GM19467 (cell line): Measurements from ENCODE around the gene TRIM32.
"Not testable (repeated sequence)": the region's sequence is repeated elsewhere in the genome, so short reads cannot be mapped to it uniquely, and the experiment has no call there.

ENCODE experiments used
- ATAC-seq: cut with Tn5 transposase; IDR thresholded peaks from one replicate; pipeline ENCODE4 v1.9.1; 2021; ENCODE audit warnings: mild to moderate bottlenecking, moderate library complexity; ENCODE audit not compliant: unreplicated experiment

TRIM32 gene

DNA sequence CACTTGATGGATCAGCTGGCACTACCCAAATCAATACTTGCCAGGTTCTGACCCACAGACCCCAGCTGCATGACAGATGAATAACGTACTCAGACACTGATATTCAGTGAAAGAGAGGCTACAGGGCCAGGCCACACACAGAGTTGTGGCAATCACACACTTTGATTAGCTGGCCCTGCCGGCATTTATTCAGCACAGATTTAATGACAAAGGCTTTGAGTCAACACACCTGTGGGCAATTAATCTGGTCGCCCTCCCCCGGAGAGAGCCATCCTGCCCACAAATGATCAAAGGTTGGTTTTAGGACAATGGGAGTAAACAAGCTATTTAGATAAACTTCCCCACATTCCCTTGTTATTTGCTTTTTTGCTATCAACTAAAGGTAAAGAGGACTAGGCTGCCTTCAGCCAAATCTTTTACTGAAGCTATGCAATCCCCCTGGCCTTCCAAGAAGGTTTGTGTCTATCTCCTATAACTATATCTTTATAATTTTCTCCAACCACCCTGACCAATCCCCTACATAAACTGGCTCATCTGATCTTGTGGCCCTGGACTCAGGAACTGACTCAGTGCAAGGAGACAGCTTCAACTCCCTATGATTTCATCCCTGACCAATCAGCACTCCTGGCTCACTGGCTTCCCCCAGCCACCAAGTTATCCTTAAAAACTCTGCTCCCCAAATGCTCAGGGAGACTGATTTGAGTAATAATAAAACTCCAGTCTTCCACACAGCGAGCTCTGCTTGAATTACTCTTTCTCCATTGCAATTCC, 12.7 kb upstream of the TRIM32 start:
- ATAC-seq = no peak

DNA sequence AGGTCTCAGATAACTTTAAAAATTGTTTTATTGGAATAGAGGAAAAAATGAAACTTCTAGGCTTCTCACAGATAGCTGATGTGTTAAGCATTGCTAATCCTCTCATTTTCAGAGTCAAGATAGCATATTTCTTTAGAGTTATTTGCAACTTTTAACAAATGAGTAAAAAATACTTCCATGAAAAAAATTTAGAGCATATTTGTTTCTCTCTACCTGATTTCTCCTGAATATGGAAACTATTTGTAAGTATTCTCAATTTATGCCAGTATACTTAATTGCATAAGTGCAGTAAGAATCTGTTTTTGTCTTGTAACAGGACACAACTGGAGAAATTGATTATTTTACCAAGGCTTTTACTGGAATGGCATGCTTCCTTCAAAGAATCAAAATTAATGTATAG, 3.6 kb upstream of the TRIM32 start:
- ATAC-seq = no peak

DNA sequence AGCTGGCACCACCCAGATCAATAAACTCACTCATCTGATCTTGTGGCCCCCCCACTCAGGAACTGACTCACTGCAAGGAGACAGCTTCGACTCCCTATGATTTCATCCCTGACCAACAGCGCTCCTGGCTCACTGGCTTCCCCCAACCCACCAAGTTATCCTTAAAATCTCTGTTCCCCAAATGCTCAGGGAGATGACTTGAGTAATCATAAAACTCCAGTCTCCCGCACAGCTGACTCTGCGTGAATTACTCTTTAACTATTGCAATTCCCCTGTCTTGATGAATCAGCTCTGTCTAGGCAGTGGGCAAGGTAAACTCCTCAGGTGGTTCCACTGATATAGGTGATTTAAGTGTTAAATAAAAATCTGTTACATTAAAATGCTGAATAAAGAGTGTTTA, 1.9 kb upstream of the TRIM32 start:
- ATAC-seq = no peak

DNA sequence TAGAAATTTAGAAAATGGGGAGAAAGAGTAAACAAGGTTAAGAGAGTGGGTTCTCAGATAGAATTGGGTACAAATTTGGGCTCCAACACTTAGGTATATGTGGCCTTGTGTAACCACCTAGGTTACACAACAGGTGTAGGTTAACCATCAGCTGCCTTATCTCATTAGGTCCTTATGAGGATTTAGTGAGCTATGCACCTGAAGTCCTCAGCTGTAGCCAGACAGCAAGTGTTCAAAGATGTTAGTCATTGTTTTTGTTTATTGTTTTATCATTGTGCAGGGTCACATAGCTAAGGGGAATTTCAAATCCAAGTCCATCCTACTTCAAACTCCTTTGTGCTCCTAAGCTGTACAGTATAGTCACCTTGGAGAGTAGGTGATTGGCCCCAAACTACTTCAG, 970 bp upstream of the TRIM32 start:
- no peak for ATAC-seq

DNA sequence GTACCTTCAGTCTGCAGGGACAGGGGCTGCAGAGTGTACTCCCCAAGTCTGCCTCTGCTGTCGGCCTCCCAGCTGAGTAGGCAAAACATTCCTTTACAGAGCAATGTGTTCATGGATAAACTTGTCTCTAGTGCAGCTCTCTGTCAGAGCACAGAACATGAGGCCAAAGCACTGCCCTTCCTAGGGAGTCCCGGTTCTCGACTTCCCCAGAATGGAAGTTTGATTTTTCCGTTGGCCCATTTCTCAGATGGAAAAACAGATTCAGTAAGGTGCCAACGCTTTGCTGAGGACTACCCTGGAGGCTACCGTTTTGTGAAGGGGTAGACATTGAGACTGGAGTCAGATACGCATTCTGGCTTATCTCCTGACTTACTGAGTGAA, 422 bp upstream of the TRIM32 start:
- peak; percentile 41 for ATAC-seq

DNA sequence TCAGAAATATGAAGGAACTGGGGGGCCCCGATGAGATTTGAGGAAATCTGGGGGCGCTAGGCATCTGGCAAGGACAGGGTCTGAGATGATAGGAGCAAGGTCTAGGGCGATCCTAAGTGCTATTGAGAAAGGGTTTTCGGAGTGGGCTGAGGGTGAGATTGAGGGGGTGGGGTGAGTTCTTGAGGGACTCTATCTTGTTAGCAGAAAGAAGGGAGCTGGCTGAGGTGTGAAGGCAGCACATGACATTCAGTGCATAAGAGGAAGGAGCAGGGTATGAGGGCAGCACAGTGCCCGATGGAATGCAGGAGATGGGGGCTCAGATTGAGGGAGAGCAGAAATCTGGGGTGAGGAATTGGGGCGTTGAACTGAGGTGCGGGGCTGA, 640 bp downstream of the TRIM32 start:
- ATAC-seq = no peak

DNA sequence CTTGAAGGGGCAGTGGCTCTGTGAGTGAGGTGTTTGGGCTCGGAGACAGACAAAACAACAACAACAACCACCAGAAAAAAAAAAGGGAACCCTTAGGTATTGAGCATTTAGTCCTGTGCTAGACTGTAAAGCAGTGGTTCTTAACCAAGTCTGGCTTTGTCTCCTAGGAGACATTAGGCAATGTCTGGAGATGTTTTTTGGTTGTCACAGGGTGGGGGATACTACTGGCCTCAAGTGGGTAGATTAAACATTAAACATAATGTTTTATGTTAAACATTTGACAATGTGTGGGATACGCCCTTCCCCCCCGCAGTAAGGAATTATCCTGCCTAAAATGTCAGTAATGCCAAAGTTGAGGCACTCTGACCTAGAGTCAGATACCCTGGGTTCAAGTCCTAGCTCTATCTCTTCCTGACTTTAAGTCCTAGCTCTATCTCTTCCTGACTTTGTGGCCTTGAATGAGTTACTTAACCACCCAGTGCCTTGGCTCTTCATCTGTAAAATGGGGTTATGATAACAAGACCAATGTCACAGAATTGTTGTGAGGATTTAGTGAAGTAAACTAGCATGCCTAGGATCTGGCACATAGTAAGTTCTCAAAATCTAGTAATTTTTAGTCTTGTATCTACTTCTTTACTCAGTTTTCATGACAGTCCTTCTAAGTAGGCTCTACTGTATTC, 1.8 kb downstream of the TRIM32 start:
- no peak for ATAC-seq

DNA sequence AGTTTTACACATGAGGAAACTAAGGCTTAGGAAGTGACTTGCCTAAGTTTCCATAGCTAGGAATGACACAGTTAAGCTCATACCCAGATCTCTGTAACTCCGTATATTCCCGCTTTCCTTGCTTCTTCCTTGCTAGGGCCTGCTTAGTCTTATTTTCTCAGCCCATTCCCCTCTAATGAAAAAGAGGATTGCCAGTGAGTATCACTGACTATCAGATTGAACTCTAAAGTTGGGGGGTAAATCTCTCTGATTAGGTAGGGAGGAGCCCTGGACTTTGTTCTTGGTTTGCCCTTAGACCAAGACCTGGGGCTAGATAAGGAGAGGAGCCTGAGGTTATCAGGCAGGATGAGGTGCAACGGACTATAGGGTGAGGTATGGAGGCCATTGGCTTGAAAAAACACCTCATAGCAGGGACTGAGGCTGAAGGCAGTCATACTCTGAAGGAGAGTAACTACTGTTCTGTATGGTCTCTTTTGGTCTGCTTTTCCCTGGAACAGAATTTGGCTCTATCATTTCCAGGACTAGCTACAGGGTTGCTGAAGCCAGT, 2.5 kb downstream of the TRIM32 start:
- ATAC-seq = no peak

DNA sequence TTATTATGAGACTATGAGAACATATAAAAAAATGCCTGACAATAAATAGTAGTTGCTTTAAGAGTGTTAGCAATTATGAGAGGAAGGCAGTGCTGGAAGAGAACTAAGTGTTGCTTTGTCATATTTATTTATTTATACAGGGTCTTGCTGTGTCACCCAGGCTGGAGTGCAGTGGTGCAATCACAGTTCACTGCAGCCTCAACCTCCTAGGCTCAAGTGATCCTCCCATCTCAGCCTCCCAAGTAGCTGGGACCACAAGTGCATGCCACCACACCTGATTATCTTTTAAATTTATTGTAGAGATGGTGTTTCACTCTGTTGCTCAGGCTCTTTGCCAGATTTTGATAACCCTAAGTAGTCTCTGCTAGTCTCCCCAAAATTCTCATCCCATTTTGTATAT, 3.7 kb downstream of the TRIM32 start:
- not testable (repeated sequence) for ATAC-seq

DNA sequence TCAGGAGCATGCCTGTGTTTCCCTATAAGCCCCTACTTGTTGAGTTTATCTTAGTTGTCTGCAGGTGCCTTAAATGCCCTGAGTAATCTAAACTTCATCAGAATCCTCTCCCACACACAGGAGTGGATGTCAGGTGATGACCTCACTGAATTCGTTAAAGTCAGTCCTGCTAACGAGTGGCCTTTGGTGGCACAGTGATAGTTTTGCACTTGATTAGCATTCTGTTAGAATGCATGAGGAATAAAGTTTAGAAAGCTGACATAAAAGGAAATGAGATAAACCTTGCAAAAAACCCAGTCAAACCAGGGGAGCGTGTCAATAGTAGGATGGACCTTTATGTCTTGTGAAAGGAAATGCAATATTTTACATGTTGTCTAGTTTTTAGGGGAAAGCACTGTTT, 4.5 kb downstream of the TRIM32 start:
- ATAC-seq = no peak

DNA sequence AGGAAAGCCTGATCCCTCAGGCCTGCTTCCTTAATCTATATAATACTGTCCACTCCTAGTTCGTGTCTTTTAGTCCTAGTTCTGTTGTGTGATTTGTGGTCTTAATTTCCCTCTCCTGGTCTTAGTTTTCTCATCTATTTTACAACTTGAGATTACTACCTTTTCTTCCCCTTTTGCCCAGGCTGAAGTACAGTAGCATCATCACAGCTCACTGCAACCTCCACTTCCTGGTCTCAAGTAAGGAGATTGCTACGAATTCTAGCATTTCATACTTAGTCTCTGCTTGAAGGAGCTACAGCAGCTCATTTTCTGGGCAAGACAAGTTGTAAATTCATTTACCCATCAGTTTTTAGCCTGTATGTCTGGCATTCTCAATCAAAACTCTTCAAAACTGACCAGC, 5.5 kb downstream of the TRIM32 start:
- ATAC-seq = peak; percentile 42

DNA sequence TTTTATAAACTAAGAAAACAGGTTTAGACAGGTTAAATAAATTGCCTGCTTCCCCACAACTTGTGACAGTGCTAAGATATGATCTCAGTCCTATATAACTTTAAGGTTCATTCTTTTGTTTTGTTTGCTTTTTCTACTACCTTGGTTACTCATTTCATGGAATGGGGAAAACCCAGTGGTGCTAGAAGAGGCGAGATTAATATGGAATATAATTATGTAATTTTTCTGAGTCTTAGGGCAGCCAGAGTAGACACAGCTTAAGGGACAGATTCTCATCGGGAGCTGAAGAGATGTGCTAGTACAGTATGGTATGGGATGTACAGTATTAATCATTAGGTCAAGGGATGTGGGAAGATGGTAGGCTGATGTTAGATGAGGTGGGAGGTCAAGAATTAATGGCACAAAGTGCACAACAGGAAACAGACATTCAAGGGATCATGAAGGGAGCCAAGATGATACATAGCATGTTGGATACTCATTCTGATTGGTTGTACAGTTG, 6.2 kb downstream of the TRIM32 start:
- no peak for ATAC-seq

DNA sequence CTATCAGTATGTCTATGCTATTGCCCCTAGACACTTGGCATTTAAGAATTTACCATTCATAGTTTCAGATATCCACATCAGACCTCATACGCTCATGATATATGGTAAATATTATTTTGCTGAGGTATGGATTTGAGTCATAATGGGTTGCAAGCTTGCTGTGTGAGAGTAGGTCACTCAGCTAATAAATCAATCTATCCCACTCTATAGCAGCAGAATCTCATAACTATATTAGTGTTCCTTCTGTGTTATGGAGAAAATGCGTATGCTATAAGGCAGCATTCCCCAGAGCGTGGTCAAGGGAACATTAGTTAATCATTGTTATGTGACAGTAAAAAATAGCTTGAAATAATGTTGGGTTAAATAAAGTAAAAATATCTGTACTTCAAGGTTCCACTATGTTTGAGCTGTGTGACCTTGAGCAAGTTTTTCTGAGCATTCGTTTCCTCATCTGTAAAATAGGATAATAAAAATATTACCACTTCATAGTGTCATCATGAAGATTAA, 7.7 kb downstream of the TRIM32 start:
- ATAC-seq = no peak

DNA sequence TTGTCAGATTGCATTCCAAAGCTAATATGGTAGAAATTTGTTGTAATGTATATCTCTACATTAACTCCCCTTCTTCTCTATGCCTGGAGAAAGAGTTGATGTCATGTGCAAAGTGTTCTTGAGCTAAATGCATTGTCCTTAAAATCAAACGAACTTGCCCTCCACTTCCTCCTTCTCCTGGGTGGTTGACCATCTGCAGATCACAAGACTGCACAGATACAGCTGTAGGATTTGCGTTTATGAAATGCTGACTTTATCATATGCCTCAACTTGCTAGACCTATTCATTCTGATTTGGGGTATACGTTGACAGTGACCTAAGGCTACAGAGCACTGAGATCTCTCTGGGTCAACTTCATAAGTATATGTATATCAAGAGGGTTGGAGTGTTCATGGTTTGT, 8.3 kb downstream of the TRIM32 start:
- ATAC-seq = no peak

DNA sequence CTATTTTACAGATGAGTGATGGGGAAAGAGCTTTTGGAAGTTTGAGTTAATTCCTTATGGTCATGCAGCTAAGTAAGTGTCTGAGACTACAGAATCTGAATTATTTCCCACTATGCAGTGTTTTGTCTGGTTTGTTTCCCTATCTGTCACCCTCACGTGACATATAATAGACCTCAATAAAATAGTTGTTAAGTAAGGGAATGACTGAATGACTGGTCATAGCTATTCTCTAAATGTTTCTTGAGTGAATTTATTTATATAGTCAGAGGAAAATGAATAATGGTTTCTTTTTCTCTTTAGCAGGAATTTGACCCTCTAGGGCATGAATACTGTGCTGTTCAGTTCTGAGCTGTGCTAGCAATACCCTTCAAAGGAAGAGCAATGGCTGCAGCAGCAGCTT, 10.3 kb downstream of the TRIM32 start:
- no peak for ATAC-seq

DNA sequence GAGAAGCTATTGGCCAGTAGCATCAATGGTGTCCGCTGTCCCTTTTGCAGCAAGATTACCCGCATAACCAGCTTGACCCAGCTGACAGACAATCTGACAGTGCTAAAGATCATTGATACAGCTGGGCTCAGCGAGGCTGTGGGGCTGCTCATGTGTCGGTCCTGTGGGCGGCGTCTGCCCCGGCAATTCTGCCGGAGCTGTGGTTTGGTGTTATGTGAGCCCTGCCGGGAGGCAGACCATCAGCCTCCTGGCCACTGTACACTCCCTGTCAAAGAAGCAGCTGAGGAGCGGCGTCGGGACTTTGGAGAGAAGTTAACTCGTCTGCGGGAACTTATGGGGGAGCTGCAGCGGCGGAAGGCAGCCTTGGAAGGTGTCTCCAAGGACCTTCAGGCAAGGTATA, 10.8 kb downstream of the TRIM32 start:
- no peak for ATAC-seq

DNA sequence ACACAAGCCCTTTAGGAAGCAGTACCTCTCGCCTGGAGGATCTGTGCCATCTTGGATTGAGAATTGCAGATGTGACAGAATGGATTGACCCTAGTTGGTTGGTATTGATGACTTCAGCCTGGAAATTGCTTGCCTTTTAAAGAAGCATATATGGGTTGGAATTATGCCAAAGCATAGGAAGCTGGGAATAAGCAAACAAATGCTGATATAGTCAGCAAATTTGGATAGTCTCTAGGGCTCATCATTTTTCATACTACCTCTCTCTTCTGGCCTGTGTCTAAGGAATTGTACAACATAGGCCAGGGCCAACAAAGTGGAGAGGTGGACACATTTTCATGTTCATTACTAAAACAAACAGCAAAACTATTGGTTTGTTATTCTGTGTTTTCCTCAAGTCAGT, 13.2 kb downstream of the TRIM32 start:
- ATAC-seq = no peak

DNA sequence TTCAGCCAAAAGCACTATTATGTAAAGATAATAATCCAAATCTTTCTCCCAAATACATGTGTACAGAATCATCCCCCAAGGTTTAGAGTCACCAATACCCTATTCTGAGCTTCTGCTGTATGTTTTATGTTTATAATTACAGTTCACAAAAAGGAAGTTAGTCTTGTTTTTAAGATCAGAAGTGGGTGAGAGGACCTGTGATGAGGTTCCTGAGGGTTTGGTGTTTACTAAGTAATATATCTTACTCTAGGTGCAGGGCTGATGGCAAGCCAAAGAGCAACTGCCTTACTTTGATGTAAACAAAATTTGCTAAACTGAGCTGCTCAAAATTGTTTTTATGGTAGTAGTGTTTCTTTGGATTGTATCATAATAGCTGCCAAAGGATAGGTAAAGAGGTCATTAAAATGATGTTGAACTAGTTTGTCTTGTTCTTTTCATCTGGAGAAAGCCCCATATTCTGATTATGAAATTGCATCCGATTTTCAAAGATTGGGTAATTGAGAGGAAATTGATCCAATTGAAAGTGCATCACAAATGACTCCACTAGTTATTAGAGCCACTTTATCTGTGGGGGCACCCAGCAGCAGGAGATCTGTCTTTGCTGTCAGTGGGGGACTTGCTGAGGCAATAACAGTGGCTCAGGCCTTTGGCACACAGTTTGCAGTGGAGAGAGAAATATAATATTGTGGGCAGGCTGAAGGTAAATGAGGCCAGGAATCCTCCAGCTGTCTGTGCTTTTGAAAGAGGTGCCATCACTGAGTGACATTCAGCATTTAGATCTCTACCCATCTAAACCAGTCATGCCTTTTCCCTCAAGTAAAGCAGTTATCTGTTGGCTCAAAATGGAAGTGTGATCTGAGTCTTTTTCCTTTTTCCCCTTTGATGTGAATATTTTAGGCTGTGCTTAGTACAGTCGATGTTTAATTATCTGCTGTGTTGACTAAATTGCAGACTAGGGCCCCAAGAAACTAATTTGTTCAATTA, 14.1 kb downstream of the TRIM32 start:
- ATAC-seq = no peak

DNA sequence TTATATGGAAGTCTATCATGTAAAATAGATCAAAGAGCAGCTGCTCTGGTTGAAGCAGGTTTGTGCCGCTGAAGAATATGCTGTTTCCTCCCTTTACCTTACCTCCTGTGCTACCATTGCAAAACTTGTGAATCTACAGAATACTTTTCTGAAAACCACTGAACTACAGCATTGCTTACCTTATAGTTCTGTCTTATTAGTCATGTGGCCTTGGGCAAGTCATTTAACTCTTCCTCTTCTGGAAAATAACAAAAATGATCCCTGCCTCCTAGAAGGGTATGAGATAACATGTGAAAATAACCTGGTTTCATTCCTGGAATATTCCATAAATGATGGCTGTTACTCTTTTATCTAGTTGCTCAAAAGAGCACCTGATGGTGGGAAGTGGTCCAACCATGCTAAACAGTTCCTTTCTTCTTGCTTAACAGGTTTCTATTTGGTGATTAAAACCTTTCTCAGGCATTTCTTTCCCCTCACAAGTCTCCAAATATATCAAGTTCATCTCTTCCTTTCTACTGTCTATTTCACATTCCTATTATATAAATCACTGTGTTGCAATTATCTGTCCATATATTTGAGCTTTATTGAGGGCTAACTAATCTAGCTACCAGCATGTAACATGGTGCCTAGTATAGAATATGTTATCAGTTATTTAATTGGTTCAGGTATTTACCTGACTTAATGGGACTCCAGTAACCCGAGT, 15.0 kb downstream of the TRIM32 start:
- no peak for ATAC-seq

DNA sequence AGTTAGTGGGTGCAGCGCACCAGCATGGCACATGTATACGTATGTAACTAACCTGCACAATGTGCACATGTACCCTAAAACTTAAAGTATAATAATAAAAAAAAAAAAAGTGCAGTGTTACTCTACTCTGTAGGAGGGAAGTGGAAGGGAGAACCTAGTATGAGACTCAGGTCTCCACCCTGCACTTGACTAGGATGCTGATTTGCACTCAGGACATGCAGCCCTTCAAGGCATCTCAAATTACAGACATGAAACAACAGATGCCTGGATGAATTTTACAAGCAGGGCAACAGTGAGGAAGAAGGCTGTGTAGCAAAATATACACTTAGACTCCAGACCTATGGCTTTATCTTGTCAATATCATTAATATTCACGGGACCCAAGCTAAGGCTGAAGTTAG, 16.5 kb downstream of the TRIM32 start:
- ATAC-seq = no peak
